GM19023 (cell line): ENCODE measurements around the gene TOX3.
A peak's percentile ranks its signal among the peaks of the same experiment; 100 is the strongest.

Experiments used
- ATAC-seq: cut with Tn5 transposase; IDR thresholded peaks from one replicate; pipeline ENCODE4 v1.9.1; 2021; ENCODE audit warnings: mild to moderate bottlenecking, moderate library complexity; ENCODE audit not compliant: unreplicated experiment

The TOX3 gene

GRCh38 chr16:52547004-52547833 is at the start of gene TOX3:
TOX3 (minus strand) TSS chr16:52547143; CDS start chr16:52546723, 420 bp downstream.
- no peak for ATAC-seq

DNA sequence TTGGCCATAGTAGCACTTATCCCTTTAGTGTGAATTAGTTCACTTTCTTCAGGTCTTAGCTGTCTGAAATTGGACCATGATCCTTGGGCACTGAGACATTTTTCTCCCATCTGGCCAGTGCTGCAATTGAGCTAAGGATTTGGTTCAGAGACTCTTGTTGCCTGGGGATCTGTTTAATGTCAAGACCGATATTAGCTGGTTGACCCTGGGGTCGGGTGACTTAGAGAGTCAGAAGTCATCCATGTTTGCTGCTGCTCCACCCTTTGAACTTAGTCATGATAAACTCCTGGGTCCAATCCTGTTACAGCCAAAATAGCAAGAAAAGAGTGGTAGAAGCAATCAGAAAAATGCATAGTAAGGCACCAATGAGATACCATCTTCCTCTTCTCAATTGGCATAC is 45.8 kb upstream of the TOX3 start:
- no peak for ATAC-seq

DNA sequence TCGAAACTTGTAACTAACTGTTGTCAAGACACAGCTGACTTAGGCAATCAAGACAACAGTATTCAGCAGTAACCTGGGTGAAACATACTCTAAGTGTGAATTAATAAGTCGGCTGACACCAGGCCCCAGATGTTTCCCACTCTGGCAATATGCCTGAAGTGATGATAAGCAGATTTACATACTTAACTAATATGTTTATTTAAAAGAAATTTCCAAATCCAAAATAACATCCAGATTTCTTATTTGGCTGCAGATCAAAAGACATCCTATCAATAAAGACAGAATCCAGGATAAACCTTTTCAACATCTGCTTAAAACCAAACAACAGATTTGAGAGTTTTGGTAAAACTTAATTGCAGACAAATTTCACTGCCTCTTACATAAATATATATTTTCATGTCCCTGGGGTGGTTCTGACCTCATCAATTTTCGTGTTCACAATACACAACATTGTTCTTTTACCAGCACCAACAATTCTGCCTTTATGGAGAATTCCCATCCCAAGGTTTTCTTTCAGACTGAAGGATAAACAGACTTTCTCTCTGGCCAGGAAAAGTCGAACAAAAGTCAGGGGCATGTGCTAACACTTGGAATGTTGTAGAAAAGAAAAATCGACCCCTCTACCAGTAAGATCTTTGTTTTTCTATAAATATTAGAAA is 45.1 kb upstream of the TOX3 start:
- no peak for ATAC-seq

DNA sequence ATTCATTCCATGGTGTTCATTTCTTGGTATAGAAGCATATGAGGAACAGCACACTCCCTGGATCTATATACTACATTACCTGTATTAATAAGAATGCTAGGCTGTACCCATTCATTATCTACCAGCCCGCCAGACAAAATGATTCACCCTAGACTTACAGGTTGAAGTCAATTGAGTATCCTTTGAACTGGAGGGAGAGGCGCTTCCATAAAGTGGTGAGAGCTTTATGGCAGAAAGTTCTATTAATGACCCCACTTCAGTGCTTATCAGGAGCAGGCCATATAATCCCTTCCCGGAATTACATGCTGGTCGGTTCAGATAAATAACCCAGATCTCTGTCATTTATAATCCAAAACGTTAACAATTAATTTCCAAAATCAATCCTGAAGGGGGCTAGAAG is 44.5 kb upstream of the TOX3 start:
- ATAC-seq: no peak

DNA sequence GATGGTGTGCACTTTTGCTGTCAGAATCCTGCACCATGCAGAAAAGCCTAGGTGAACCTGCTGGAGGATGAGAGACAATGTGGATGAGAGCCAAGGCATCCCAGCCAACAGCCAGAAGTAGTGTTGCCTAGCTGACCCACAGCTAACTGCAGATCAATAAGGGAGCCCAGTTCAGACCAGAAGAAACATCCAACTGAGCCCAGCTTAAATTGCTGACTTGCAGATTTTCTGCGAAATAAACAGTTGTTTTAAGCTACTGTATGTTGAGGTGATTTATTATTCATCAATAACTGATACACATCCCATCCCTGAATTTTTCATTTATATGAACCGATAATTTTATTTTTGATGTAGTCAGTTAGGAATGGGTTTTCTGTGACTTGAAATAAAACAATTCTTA is 39.2 kb upstream of the TOX3 start:
- no peak for ATAC-seq

GRCh38 chr16:52584354-52585320 is 37.7 kb upstream of the TOX3 start:
- no peak for ATAC-seq

GRCh38 chr16:52581530-52581929 is 34.6 kb upstream of the TOX3 start:
- no peak for ATAC-seq

DNA sequence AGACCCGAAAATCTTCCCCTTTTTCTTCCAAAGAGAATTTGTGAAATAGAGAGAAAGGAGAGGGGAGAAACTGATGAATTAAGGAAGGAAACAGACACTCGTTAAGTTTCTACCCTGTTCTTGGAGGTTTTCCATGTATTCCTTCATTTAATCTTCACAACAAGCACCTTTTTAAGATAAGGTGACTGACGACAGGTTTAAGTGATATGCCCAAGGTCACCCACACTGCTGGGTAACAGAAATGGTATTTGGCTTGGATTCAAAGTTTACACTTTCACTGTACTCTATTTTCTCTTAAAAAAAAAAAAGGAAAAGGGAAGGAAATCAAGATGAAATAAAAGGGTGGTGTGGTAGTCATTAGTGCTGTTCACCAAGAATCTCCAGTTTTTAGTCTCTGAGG is 33.5 kb upstream of the TOX3 start:
- ATAC-seq: no peak

DNA sequence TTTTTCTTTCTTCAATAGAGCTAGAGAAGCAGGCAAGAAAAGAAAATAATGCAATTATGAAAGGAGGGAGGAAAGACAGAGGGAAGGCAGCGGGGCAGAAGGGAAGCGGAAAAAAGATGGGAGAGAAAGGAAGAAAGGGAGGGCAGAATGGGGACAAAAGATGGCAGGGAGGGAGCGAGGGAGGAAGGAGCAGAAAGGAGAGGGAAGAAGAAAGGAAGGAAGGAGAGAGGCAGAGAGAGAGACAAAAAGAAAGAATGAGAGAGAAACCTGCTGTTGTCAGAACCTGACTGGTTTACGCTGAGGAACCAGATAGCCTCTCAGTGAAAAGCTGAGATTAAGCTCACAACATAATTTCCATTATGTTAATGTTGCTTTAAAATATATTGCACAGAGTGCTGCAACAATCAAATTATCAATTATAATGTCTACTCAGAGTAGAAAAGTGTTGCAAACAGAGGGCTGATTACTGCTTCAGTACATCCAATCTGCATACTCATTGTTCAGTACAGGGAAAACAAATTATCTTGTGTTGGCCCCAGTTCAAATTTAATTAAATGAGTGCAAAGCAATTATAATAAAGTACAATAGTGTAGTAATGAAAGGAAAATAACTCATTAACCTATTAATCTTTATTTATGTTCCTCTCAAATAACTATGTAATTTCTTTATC is 32.0 kb upstream of the TOX3 start:
- no peak for ATAC-seq

DNA sequence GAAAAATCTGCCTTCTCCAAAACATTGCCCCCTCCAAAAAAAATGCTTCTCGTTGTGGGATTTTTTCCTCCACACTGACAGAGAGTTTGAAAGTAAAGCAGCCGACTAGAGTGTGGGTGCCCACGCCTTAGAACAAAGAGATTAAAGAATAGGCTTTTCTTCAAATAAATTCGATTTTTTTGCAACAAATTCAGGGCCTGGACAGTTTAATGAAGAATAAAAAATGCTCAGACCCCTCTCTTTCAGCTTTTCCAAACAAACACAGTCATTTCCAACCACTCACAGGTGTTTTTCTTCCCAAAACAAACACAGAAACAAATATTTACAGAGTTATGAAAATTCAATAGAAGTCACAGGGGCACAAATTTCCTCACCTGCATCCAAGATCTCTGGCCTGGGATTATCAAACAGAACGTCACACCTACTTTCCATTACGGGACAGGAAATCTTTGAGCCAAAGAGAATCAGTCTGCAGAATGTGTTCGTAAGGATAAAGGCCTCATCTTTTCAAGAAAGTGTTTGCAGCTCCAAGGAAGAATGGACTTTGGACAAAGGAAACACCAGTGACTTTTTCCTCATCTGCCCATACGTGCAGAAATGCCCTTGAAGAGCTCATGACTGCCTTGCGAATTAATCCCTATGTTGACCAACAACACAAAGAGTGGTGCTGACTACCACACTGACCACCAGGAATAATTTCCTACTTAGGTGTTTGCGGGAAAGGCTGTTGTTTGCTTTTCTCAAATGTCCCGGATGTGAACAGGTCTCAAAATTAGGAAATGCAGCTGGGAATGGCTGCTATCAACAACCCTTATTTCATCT is 31.3 kb upstream of the TOX3 start:
- ATAC-seq: no peak

DNA sequence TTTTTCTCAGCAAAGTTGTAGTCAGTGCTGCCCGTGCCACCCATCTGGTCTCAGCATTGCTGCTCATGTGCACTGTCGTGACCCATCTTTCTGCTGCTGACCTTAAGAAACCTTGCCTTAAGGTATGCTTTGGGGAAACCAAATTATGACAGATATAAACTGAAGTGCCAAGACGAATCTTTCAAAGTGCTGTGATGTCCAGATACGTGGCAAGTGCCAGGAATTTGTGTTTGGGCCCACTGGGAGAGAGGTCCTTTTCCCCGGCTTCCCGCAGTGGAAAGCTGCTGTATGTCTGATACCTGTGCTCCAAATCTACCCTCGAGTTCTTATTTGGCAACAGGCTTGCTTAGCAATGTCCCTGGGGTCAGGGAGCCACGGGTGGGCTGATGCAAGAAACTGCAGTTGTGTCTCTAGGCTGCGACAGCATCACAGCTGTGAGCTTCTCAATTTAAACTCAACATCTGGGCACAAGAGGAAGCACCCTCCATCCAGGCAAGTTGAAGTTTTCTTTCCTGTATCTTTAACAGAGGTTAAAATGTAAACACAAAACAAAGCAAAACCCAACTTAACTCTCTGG is 30.3 kb upstream of the TOX3 start:
- no peak for ATAC-seq

- ATAC-seq: peak; percentile 81
Observed at GRCh38 chr16:52573365-52574299, 26.7 kb upstream of the TOX3 start.

GRCh38 chr16:52572656-52573055 is 25.7 kb upstream of the TOX3 start:
- no peak for ATAC-seq

GRCh38 chr16:52570495-52571091 is 23.6 kb upstream of the TOX3 start:
- no peak for ATAC-seq

DNA sequence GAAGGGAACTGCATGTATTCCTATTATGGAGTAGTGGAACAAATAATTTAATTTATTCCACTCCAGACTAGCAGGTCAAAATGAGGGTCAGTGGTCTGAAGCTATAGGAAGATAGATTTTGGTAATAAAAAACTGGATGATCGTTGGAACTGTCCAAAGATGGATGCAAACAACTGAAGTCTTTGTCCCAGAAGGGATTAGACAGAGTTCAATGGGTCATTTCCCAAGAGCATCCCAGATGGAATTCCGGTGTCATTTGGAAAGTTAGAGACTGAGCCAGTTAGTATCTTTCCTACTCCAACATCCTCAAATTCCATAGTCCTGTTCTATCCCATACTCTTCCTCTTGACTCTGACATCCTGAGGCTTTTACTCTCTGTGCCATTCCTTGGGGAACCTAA is 22.8 kb upstream of the TOX3 start:
- no peak for ATAC-seq

- ATAC-seq: no peak
Observed at GRCh38 chr16:52568983-52569690, 22.2 kb upstream of the TOX3 start.

- no peak for ATAC-seq
Observed at GRCh38 chr16:52568495-52568894, 21.6 kb upstream of the TOX3 start.
